ENCODE measurements around the gene ATP9B.

ATP9B gene

GRCh38 chr18:79030680-79031079, 38.5 kb upstream of the ATP9B start (continued):
- TF ChIP-seq, protein P1, sequence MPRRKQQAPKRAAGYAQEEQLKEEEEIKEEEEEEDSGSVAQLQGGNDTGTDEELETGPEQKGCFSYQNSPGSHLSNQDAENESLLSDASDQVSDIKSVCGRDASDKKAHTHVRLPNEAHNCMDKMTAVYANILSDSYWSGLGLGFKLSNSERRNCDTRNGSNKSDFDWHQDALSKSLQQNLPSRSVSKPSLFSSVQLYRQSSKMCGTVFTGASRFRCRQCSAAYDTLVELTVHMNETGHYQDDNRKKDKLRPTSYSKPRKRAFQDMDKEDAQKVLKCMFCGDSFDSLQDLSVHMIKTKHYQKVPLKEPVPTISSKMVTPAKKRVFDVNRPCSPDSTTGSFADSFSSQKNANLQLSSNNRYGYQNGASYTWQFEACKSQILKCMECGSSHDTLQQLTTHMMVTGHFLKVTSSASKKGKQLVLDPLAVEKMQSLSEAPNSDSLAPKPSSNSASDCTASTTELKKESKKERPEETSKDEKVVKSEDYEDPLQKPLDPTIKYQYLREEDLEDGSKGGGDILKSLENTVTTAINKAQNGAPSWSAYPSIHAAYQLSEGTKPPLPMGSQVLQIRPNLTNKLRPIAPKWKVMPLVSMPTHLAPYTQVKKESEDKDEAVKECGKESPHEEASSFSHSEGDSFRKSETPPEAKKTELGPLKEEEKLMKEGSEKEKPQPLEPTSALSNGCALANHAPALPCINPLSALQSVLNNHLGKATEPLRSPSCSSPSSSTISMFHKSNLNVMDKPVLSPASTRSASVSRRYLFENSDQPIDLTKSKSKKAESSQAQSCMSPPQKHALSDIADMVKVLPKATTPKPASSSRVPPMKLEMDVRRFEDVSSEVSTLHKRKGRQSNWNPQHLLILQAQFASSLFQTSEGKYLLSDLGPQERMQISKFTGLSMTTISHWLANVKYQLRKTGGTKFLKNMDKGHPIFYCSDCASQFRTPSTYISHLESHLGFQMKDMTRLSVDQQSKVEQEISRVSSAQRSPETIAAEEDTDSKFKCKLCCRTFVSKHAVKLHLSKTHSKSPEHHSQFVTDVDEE (CRISPR knock-in tag; IDR thresholded peaks at IDR 0.05): no peak
- TF ChIP-seq SNAI2 (CRISPR knock-in tag; IDR thresholded peaks at IDR 0.05) (no peak), ZFP30 (CRISPR knock-in tag; IDR thresholded peaks at IDR 0.05) (no peak), CSRNP3 (CRISPR knock-in tag; IDR thresholded peaks at IDR 0.05) (no peak), TCF4 (CRISPR knock-in tag; IDR thresholded peaks at IDR 0.05; ENCODE audit: borderline replicate concordance) (no peak), CSDC2 (CRISPR knock-in tag; IDR thresholded peaks at IDR 0.05) (no peak)

DNA sequence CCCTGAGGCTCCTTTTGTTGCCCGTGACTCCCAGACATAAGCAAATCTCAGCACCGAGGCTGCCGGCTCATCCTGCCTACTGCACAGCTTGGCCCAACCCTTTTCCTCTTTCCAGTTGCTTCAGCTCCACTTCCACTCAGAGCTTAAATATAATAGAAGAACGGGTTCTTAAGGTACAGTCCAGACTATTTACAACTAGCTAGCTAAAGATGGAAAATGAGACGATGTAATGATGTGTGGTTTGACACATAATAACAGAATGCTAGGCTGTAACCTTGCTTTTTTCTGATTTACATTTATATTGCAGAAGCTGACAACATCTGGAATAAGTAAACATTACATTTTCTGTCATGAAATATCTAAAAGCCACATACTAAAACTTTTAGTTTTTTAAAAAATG, 26.9 kb upstream of the ATP9B start:
- ATAC-seq: no peak

GRCh38 chr18:79043288-79043687, 25.9 kb upstream of the ATP9B start:
- no peak for ATAC-seq
- TF ChIP-seq ESRRG (CRISPR knock-in tag; IDR thresholded peaks at IDR 0.05) (no peak), RARB (CRISPR knock-in tag; IDR thresholded peaks at IDR 0.05) (no peak), TCF4 (CRISPR knock-in tag; IDR thresholded peaks at IDR 0.05; ENCODE audit: borderline replicate concordance) (no peak), ZFP3 (CRISPR knock-in tag; IDR thresholded peaks at IDR 0.05) (no peak), GLIS3 (CRISPR knock-in tag; IDR thresholded peaks at IDR 0.05) (no peak), CSRNP3 (CRISPR knock-in tag; IDR thresholded peaks at IDR 0.05) (no peak), BACH2 (CRISPR knock-in tag; IDR thresholded peaks at IDR 0.05; ENCODE audit: borderline replicate concordance) (no peak), SNAI2 (CRISPR knock-in tag; IDR thresholded peaks at IDR 0.05) (no peak), CSDC2 (CRISPR knock-in tag; IDR thresholded peaks at IDR 0.05) (no peak), ARNTL (CRISPR knock-in tag; IDR thresholded peaks at IDR 0.05; ENCODE audit: borderline replicate concordance, low read depth) (no peak), ZFP30 (CRISPR knock-in tag; IDR thresholded peaks at IDR 0.05) (no peak), POU6F1 (CRISPR knock-in tag; IDR thresholded peaks at IDR 0.05; ENCODE audit: borderline replicate concordance, low read depth) (no peak), ZNF70 (CRISPR knock-in tag; IDR thresholded peaks at IDR 0.05) (no peak), ZC3H10 (CRISPR knock-in tag; IDR thresholded peaks at IDR 0.05) (no peak), TOX (CRISPR knock-in tag; IDR thresholded peaks at IDR 0.05; ENCODE audit: borderline replicate concordance) (no peak)
- TF ChIP-seq, protein P2, sequence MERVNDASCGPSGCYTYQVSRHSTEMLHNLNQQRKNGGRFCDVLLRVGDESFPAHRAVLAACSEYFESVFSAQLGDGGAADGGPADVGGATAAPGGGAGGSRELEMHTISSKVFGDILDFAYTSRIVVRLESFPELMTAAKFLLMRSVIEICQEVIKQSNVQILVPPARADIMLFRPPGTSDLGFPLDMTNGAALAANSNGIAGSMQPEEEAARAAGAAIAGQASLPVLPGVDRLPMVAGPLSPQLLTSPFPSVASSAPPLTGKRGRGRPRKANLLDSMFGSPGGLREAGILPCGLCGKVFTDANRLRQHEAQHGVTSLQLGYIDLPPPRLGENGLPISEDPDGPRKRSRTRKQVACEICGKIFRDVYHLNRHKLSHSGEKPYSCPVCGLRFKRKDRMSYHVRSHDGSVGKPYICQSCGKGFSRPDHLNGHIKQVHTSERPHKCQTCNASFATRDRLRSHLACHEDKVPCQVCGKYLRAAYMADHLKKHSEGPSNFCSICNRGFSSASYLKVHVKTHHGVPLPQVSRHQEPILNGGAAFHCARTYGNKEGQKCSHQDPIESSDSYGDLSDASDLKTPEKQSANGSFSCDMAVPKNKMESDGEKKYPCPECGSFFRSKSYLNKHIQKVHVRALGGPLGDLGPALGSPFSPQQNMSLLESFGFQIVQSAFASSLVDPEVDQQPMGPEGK (CRISPR knock-in tag; IDR thresholded peaks at IDR 0.05; ENCODE audit: borderline replicate concordance): no peak
- TF ChIP-seq, protein P1 (CRISPR knock-in tag; IDR thresholded peaks at IDR 0.05): no peak

More for the DNA sequence above, 26.9 kb upstream of the ATP9B start:
- no peak for TF ChIP-seq RARB (CRISPR knock-in tag; IDR thresholded peaks at IDR 0.05)
- TF ChIP-seq ARNTL (CRISPR knock-in tag; IDR thresholded peaks at IDR 0.05; ENCODE audit: borderline replicate concordance, low read depth): no peak
- TF ChIP-seq OSR1 (CRISPR knock-in tag; IDR thresholded peaks at IDR 0.05): no peak
- TF ChIP-seq TCF4 (CRISPR knock-in tag; IDR thresholded peaks at IDR 0.05; ENCODE audit: borderline replicate concordance): no peak
- no peak for TF ChIP-seq GLIS3 (CRISPR knock-in tag; IDR thresholded peaks at IDR 0.05)
- TF ChIP-seq ZNF8 (CRISPR knock-in tag; IDR thresholded peaks at IDR 0.05): no peak
- TF ChIP-seq, protein P2 (CRISPR knock-in tag; IDR thresholded peaks at IDR 0.05; ENCODE audit: borderline replicate concordance): no peak
